Kidney capillary endothelial cell (primary cell): Measurements from ENCODE around the gene FASTKD3.

ENCODE experiments used
- DNase-seq: peaks from one replicate; pipeline ENCODE4 v3.0.0-alpha.2; 2018; ENCODE audit warnings: low spot score

Gene FASTKD3

GRCh38 chr5:7849681-7850394 lies 19.0 kb downstream of the FASTKD3 start:
- no peak for DNase-seq

DNA sequence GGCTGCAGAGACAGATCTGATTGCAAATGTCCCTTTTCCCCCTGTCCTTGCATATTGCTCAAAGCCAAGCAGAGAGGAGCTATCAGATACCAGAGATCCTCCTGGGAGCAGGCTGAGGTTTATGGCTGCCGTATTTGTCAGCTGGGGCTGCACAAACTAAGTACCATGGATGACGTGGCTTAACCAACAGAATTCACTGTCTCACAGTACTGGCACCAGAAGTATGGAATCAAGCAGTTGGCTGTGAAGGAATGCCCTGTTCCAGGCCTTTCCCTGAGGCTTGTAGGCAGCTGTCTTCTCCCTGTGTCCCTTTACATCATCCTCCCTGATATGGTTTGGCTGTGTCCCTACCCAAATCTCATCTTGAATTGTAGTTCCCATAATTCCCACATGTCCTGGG lies 20.5 kb downstream of the FASTKD3 start:
- no peak for DNase-seq

DNA sequence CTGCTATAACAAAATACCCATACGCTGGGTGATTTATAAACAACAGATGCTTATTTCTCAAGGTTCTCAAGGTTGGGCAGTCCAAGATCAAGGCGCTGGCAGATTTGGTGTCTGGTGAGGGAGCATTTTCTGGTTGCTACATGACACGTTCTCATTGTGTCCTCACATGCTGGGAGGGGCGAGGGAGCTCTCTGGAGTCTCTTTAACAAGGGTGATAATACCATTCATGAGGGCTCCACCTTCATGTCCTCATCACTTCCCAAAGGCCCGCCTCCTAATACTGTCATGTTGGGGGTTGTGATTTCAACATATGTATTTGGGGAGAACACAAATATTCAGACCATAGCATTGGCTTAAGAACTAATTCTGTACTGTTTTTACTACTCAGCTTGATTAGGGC lies 22.5 kb downstream of the FASTKD3 start:
- no peak for DNase-seq

DNA sequence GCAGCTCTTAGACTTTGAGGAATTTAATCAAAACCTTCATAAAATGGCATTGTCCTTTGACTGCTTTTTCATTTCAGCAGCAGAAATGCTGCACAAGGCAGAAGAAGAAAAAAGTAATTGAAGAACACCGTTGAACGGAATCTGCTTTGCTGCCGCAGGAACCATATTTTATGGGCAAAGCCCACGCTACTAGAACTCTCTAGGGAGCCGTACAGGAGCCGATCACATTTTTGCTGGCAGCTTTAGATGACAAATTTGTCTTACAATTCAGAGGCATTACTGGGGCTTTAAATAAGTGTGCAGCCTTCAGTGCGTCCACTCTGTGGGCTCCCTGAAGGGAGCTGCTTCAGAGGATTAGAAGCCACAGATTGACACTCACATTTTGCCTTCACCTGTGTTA lies 23.3 kb downstream of the FASTKD3 start:
- no peak for DNase-seq

- no peak for DNase-seq
Observed at GRCh38 chr5:7844901-7845300, 23.9 kb downstream of the FASTKD3 start.

DNA sequence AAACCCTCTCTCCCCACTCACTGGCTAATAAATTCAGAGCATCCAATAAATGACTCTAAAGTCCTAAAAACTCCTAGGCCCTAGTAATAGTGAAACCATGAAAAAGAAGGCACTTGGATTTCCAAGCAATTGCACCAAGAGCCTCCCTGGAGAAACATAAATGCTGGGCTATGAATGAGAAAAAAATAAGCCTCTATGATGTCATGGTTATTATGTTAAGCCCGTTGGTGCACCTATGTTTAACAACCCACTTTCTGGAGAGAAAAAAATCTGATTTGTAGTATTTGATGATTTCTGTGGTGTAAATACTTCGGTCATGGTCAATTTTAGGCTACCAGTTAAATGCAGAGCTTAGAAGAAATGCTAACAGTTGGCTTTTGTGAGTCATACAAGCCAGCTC lies 26.3 kb downstream of the FASTKD3 start:
- DNase-seq = no peak

DNA sequence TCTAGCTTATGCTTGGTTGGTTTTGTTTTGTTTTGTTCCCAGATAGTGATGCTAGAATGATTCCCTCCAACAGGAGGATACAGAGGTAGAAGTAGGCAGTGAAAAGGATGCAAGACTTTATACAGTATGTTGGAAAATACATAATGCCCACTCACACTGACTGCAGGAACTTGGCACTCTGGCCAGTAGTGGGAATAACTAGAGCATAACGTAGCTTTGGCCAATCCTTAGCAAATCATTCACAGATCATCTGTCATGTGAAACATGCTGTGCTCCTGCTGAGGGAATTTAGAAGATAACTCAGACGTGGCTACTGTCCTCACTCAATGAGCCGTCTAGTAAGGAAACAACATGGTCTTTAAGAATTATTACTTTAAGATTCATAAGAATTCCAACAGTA lies 31.4 kb downstream of the FASTKD3 start:
- DNase-seq = no peak

- DNase-seq = no peak
Observed at GRCh38 chr5:7834982-7835381, 33.8 kb downstream of the FASTKD3 start.

GRCh38 chr5:7828269-7828668 lies 40.6 kb downstream of the FASTKD3 start:
- no peak for DNase-seq

DNA sequence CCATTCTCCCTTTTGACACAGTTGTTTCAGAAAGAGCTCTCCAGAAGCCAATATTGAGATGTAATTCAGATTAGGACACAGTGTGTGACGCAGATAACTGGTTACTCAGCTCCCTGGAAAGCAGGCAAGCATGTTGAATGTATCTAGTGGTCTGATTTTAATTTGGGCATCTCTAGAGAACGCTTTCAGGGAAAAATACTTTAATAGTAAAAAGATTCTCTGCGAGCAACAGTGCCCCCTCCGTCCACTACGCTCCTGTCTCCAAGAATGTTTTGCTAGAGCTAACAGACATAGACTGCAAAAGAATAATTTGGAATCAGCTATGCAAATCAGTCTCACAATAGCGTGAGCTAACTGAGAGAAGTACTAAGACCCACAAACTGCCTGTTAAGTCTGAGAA lies 41.2 kb downstream of the FASTKD3 start:
- DNase-seq = no peak

- no peak for DNase-seq
Observed at GRCh38 chr5:7825630-7826029, 43.2 kb downstream of the FASTKD3 start.

DNA sequence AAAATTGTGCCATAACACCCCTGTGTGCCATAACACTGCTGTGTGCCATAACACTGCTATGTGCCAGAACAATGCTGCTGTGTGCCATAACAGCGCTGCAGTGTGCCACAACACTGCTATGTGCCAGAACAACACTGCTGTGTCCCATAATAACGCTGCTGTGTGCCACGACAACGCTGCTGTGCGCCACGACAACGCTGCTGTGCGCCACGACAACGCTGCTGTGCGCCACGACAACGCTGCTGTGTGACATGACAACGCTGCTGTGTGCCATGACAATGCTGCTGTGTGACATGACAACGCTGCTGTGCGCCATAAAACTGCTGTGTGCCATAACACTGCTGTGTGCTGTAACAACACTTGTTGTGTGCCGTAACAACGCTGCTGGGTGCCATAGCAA lies 43.8 kb downstream of the FASTKD3 start:
- no peak for DNase-seq

DNA sequence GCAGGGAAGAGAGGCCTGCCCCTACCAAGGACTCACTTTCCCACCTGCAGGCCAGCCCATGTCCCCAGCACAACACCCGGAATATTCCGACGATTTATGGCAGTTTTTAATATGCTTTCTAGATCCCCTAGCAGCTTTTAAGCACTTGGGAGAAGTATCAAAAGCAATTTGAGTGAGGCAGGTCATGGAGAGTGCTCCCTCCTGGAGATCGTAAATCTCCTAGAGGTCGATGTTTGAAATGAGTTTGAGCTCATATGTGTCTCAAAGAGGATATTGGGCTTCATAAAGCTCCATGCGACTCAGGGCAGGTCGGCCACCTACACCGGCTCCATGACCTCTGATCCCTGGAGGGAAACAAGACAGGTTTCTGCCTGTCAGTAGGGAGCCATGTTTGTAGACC lies 45.2 kb downstream of the FASTKD3 start:
- DNase-seq = no peak

GRCh38 chr5:7822449-7822848 lies 46.4 kb downstream of the FASTKD3 start:
- no peak for DNase-seq

- DNase-seq = no peak
Observed at GRCh38 chr5:7816535-7816901, 52.3 kb downstream of the FASTKD3 start.

- DNase-seq = peak; percentile 58
Observed at GRCh38 chr5:7815892-7816534, 52.8 kb downstream of the FASTKD3 start.

- no peak for DNase-seq
Observed at GRCh38 chr5:7814816-7815215, 54.0 kb downstream of the FASTKD3 start.

DNA sequence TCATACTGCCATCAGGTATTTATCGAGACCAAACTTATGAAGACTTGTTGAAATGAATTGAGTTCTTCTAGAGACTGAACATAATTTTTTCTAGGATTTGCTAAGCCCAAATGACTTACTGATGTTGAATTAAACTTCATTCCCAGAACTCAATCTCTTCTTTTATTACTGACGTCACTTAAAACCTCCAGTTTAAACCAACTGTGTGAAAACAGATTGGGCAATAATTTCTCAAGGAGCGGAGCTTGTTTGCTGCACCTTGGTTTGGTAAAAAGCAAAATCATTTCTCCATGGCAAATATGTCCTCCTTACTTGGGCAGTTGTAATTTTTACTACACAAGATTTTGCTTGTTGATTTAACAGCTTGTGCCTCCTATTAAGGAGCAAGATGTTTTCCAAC lies 55.3 kb downstream of the FASTKD3 start:
- no peak for DNase-seq

DNA sequence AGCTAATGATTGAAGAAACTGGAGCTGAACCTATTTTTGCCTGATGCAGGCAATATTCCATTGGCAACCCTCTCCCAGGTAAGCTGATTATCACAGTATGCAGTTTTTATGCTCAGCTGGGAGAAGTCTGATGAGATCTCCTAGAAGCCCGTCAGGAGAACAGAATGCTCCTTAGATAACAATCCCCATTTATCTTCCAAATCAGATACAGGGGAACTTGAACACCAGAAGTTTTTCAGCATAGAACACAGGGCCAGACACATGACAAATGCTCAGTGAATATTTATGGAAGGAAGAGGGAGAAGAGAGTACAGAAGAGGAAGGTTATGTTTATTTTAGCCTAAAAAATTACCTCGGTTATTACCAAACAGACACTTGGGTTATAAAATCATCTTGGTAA lies 55.8 kb downstream of the FASTKD3 start:
- DNase-seq = no peak

- no peak for DNase-seq
Observed at GRCh38 chr5:7811715-7812114, 57.1 kb downstream of the FASTKD3 start.
